Spleen (tissue), 7 donors: ENCODE data around the gene SLC35D1.

Experiments used
- CTCF ChIP-seq, 11 experiments: fragments of 200-600 bp in 7 of 11; fragments of 450-650 bp in 4 of 11; sonication (generic) in 4 of 11; IDR thresholded peaks in 8 of 11; conservative IDR thresholded peaks in 3 of 11; 1 replicate in 7 of 11; 2 replicates in 4 of 11; pipeline versions ENCODE4 v1.4.0 to v1.8.0; 2016 to 2021; ENCODE audit warnings: antibody characterized with exemption in 11 of 11, inconsistent platforms in 4 of 11, mild to moderate bottlenecking in 1 of 11
- POLR2A ChIP-seq, 3 donors: fragments of 450-650 bp; IDR thresholded peaks; one replicate each; pipeline ENCODE4 v1.5.1; 2017; ENCODE audit warnings: antibody characterized with exemption in 3 of 3, mild to moderate bottlenecking in 1 of 3
- donor health status: DM: no; HTN: no; CAD: no; lungs with moderate emphysema.
- donor health status: DM: no; HTN: no; CAD: no.
- donor health status: DM: no; HTN: no; CAD: no.

- TF ChIP-seq CTCF (IDR thresholded peaks at IDR 0.05 in 8 of 11, conservative IDR thresholded peaks at IDR 0.05 in 3 of 11) = no peak
- no peak for TF ChIP-seq POLR2A (IDR thresholded peaks at IDR 0.05)
Measured at GRCh38 chr1:66985835-66986234, 68.1 kb downstream of the SLC35D1 start.
